ENCODE data around the gene KIAA1217.

DNA sequence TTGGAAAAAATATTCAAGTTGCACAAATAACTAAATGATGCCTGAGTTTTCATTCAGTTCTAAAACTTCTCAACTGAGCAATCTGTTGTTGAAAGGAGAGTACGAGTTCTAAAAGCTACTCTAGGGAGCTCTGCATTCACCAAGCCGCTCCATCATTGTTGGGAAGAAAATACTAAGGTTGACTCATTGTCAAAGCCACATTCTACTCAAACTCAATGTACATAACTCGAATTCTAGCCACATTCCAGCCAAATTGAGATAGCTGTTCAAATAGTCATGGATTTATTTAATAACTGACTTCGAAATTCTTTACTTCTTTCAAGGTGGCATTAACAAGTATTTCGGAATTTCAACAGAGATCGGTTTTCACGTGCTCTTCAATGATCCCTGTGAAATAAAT, 63.4 kb downstream of the KIAA1217 start:
- TF ChIP-seq RAD21 (conservative IDR thresholded peaks at IDR 0.05) (no peak), SMC3 (conservative IDR thresholded peaks at IDR 0.05; ENCODE audit: poor library complexity) (no peak), POLR2AphosphoS5 (IDR thresholded peaks at IDR 0.05) (no peak), EZH2 (IDR thresholded peaks at IDR 0.05; ENCODE audit: borderline replicate concordance, insufficient read depth, low read length, poor library complexity, severe bottlenecking) (no peak), MXI1 (conservative IDR thresholded peaks at IDR 0.05; ENCODE audit: poor library complexity, severe bottlenecking) (no peak), CTCF (IDR thresholded peaks at IDR 0.05; ENCODE audit: poor library complexity, severe bottlenecking) (no peak)
